PC-3 (cell line): ENCODE data around the gene TTC12.

Experiments
- EZH2 ChIP-seq: fragments of 300-600 bp; sonication (generic); IDR thresholded peaks from one replicate; pipeline ENCODE4 v1.6.1; 2017; ENCODE audit warnings: antibody characterized with exemption, mild to moderate bottlenecking, low read length; ENCODE audit not compliant: unreplicated experiment
- TF ChIP-seq, protein P1 (sequence below): fragments of 300-600 bp; sonication (generic); conservative IDR thresholded peaks from 2 replicates; pipeline ENCODE4 v1.5.1; 2017; ENCODE audit warnings: antibody characterized with exemption, low read depth, mild to moderate bottlenecking, low read length

GRCh38 chr11:113408206-113408605 is 93.8 kb downstream of the TTC12 start:
- TF ChIP-seq, protein P1, sequence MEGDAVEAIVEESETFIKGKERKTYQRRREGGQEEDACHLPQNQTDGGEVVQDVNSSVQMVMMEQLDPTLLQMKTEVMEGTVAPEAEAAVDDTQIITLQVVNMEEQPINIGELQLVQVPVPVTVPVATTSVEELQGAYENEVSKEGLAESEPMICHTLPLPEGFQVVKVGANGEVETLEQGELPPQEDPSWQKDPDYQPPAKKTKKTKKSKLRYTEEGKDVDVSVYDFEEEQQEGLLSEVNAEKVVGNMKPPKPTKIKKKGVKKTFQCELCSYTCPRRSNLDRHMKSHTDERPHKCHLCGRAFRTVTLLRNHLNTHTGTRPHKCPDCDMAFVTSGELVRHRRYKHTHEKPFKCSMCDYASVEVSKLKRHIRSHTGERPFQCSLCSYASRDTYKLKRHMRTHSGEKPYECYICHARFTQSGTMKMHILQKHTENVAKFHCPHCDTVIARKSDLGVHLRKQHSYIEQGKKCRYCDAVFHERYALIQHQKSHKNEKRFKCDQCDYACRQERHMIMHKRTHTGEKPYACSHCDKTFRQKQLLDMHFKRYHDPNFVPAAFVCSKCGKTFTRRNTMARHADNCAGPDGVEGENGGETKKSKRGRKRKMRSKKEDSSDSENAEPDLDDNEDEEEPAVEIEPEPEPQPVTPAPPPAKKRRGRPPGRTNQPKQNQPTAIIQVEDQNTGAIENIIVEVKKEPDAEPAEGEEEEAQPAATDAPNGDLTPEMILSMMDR = no peak
- TF ChIP-seq EZH2 = no peak
